ENCODE data around the gene CDH4. TPM values are rescaled to one million over a fixed set of nuclear protein-coding genes. Genes with fewer than 3 reads are reported as not detected.

Gene CDH4
- polyA plus RNA-seq, 1 experiment: 1.5 TPM

- H3K36me3 ChIP-seq (ENCODE audit: control insufficient read depth, insufficient read depth, low read length): no peaks in the 10 kb centered on the region
- ChIA-PET CTCF (interaction anchor here (1.6 kb wide), 1 partner anchor 42 kb away, joined by 3 read pairs; no protein-coding TSS in a partner anchor), POLR2A (no interaction called here)
- DNase-seq (ENCODE audit: low read depth): no peak
- TF ChIP-seq, protein P1, sequence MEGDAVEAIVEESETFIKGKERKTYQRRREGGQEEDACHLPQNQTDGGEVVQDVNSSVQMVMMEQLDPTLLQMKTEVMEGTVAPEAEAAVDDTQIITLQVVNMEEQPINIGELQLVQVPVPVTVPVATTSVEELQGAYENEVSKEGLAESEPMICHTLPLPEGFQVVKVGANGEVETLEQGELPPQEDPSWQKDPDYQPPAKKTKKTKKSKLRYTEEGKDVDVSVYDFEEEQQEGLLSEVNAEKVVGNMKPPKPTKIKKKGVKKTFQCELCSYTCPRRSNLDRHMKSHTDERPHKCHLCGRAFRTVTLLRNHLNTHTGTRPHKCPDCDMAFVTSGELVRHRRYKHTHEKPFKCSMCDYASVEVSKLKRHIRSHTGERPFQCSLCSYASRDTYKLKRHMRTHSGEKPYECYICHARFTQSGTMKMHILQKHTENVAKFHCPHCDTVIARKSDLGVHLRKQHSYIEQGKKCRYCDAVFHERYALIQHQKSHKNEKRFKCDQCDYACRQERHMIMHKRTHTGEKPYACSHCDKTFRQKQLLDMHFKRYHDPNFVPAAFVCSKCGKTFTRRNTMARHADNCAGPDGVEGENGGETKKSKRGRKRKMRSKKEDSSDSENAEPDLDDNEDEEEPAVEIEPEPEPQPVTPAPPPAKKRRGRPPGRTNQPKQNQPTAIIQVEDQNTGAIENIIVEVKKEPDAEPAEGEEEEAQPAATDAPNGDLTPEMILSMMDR (IDR thresholded peaks at IDR 0.05; ENCODE audit: insufficient read depth, low read depth, low read length): no peak
- H3K4me3 ChIP-seq (ENCODE audit: low read depth, low read length): no peak overlapping the region
- no peaks in the 10 kb centered on the region for H3K27me3 ChIP-seq (ENCODE audit: control insufficient read depth, insufficient read depth, low read length)
Measured at GRCh38 chr20:61938839-61939690, 687.0 kb downstream of the CDH4 start.

GRCh38 chr20:61939691-61940360 is 687.8 kb downstream of the CDH4 start:
- H3K4me3 ChIP-seq (ENCODE audit: low read depth, low read length): no peak overlapping the region
- no peaks in the 10 kb centered on the region for H3K27me3 ChIP-seq (ENCODE audit: control insufficient read depth, insufficient read depth, low read length)
- ChIA-PET POLR2A (no interaction called here), CTCF (interaction anchor here (1.6 kb wide), 1 partner anchor 43 kb away, joined by 3 read pairs; no protein-coding TSS in a partner anchor)
- DNase-seq (ENCODE audit: low read depth): no peak
- TF ChIP-seq, protein P1 (IDR thresholded peaks at IDR 0.05; ENCODE audit: insufficient read depth, low read depth, low read length): no peak
- no peaks in the 10 kb centered on the region for H3K36me3 ChIP-seq (ENCODE audit: control insufficient read depth, insufficient read depth, low read length)

DNA sequence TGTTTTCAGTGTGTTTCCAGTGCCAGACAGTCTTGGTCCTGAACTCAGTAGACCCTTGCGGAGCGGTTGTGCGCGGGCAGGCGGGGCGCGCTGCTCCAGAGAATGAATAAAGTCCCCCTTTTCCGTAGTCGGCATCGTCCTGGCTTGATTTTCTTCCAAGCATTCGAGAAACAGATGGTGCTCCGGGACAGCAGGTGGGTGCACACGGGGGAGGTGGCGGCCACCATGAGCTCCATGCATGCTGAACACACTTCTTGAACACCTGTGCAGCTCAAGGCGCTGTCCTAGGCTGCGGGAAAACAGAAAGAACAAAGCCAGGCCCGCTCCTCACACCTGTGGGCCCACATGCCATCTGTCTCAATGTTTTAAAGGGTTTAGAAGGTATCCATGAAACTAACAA is 688.4 kb downstream of the CDH4 start:
- H3K36me3 ChIP-seq (ENCODE audit: control insufficient read depth, insufficient read depth, low read length): no peaks in the 10 kb centered on the region
- POLR2A ChIA-PET: no interaction called here
- no peaks in the 10 kb centered on the region for H3K27me3 ChIP-seq (ENCODE audit: control insufficient read depth, insufficient read depth, low read length)
- CTCF ChIA-PET: no interaction called here
- no peak for DNase-seq (ENCODE audit: low read depth)
- TF ChIP-seq, protein P1 (IDR thresholded peaks at IDR 0.05; ENCODE audit: insufficient read depth, low read depth, low read length): no peak
- no peak overlapping the region for H3K4me3 ChIP-seq (ENCODE audit: low read depth, low read length)

DNA sequence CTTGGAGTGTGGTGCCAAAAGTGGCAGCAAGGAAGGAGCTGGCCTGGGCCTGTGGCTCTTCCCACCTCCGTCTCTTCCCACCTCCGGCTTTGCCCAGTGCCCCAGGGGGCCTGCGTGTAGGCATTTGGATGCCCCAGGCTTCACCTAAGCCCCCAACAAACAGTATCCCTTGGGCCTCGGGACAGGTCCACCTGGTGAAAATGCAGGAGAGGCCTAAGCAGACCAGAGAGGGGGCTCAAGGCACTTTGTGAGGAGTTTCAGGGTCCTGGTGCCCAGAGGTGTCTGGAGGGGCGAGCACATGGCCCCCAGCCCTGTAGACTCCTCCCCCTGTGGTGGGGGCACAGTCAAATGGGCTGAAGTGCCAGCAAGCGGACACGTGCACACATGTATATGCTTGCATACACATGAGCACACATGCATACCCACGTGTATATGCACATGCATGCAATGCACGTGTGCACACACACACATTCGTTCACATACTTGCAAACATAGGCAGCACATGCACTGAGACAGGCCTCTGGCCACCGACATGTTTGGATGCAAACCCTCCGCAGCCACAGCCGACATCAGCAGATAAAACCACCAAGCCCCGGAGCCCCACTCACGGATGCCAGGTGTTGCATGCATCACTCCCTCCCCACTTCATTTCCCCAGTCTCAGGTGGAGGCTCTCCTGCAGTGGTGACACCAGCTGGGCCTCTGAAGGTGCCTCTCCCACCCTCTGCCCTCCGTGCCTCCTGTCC is 689.1 kb downstream of the CDH4 start:
- H3K36me3 ChIP-seq (ENCODE audit: control insufficient read depth, insufficient read depth, low read length): no peaks in the 10 kb centered on the region
- TF ChIP-seq, protein P1 (IDR thresholded peaks at IDR 0.05; ENCODE audit: insufficient read depth, low read depth, low read length): no peak
- ChIA-PET POLR2A (no interaction called here), CTCF (no interaction called here)
- no peak for DNase-seq (ENCODE audit: low read depth)
- no peaks in the 10 kb centered on the region for H3K27me3 ChIP-seq (ENCODE audit: control insufficient read depth, insufficient read depth, low read length)
- no peak overlapping the region for H3K4me3 ChIP-seq (ENCODE audit: low read depth, low read length)

All from BJ (cell line).